Subcutaneous abdominal adipose tissue (tissue), 5 donors: ENCODE data around the gene CCDC178.

Experiments used
- H3K27ac ChIP-seq: one replicate; pipeline ENCODE4 v1.7.0; 2013; ENCODE audit warnings: low read depth, mild to moderate bottlenecking, inconsistent platforms, low read length, moderate library complexity
- H3K27me3 ChIP-seq, 5 donors: one replicate each; pipeline ENCODE4 v1.7.0; 2013; ENCODE audit warnings: low read length in 5 of 5, inconsistent platforms in 1 of 5; ENCODE audit not compliant: control insufficient read depth in 5 of 5, insufficient read depth in 4 of 5
- H3K36me3 ChIP-seq, 5 donors: one replicate each; pipeline ENCODE4 v1.7.0; 2013; ENCODE audit warnings: low read length in 5 of 5; ENCODE audit not compliant: control insufficient read depth in 5 of 5, insufficient read depth in 5 of 5
- H3K4me1 ChIP-seq, 5 donors: one replicate each; pipeline ENCODE4 v1.7.0; 2013; ENCODE audit warnings: low read length in 5 of 5, mild to moderate bottlenecking in 3 of 5, moderate library complexity in 1 of 5; ENCODE audit not compliant: control insufficient read depth in 5 of 5, insufficient read depth in 5 of 5
- H3K4me3 ChIP-seq, 5 donors: one replicate each; pipeline ENCODE4 v1.7.0; 2013; ENCODE audit warnings: low read length in 5 of 5, low read depth in 1 of 5
- H3K9ac ChIP-seq, 5 donors: one replicate each; pipeline ENCODE4 v1.7.0; 2013; ENCODE audit warnings: low read length in 5 of 5, mild to moderate bottlenecking in 4 of 5, moderate library complexity in 3 of 5
- H3K9me3 ChIP-seq, 5 donors: one replicate each; pipeline ENCODE4 v1.7.0; 2013; ENCODE audit warnings: low read length in 5 of 5; ENCODE audit not compliant: control insufficient read depth in 5 of 5
- donor health status: healthy.
- donor health status: healthy.
- donor health status: healthy.
- donor health status: healthy.
- donor health status: healthy.

Gene CCDC178

DNA sequence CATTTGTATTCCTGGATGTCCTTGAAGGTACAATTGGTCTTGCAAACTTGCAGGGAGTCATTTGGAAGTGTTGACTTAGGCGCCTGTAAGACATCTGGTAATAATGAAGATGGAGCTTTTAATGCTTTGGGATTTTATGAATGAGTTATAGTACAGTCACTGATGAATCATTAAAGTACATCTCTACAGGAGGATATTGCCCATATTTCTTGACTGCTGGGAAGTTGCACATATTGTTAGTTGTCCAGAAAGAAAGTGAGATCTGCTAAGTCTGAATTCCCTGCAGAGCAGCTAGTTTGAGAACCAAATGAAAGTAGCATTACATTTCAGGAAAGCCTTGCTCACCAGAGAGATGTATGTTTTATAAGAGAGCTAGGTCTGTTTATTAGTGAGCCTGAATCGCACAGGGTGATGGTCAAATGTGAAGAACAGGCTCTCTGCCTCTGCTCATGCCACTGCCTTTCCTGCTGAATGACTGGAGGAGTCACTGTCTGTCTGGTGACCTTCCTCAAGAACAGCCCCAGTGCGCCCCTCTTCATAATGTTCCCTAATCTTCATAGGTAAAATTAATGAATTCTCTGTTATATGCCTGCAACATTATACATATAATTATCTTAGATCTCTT, 528.7 kb downstream of the CCDC178 start:
- Histone ChIP-seq H3K27me3 (no peaks in the 10 kb centered on the region), H3K36me3 (no peaks in the 10 kb centered on the region), H3K9me3 (no peaks in the 10 kb centered on the region), H3K4me3 (no peak overlapping the region), H3K9ac (no peak overlapping the region), H3K27ac (no peak overlapping the region), H3K4me1 (peaks cover 0 to 8% (median 0%) of the 10 kb centered on the region in 5 donors)

DNA sequence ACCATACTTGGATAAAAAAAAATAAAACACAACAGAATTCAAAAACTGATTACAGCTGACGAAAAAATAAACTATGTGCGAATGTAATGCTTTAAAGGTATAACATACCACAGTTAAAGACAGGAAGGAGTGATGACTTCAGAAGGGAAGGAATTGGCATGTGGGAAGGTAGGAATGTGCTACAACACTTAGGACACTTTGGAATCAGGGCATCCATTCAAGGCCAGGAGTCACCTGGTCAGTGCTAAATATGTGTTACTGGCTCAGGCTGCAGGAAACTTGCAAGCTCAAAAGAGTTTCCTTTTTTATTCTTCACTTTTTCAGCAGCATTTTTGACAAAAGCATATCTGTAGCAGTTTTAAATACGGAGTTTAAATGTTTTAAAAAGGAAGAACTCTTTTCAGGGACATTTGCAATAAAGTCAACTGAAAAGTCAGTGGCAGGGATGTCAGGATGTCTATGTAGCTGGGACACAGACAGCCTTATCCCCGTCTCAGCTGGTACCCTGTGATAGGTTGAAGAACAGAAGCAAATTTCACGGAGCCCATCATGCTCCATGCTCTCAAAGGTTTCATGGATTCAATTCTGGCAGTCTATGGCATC, 529.7 kb downstream of the CCDC178 start:
- no peaks in the 10 kb centered on the region for H3K27me3 ChIP-seq
- H3K4me3 ChIP-seq, result no peak overlapping the region
- peaks cover 0 to 12% (median 0%) of the 10 kb centered on the region in 5 donors for H3K4me1 ChIP-seq
- no peak overlapping the region for H3K27ac ChIP-seq
- H3K36me3 ChIP-seq, result no peaks in the 10 kb centered on the region
- H3K9me3 ChIP-seq, result no peaks in the 10 kb centered on the region
- no peak overlapping the region for H3K9ac ChIP-seq

DNA sequence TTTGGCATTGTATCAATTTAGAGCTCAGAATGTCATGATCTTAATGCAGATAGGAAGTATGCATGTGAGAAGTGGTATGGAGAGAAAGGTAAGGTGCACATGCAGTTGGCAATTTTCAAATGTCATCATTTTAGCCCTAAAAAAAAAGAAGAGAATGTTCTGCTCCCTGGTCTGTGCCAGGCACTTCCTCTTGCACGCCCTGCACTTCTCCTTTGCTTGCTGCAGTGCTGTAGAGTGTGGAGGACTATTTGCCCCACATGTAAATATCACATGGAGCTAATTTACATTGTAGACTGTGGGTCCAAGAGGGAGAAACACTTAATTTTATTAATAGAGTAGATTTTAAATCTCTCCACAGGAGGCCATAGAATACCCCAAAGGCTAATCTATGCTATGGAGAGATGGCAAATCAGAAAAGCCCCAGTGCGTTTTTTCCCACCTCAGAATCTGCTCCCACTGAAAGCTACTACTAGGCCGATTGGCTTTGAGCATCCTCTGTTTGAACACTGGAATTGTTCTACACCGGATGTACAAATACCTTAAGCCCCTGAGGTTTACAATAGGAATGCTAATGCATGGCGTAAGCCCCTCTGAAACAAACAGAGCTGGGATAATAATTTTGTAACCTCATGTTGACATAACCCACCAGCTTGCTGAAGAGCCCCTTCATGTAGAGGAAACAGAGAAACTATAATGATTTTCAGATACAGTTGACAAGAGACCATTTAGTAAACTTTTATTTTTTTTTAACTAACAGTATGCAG, 530.5 kb downstream of the CCDC178 start:
- H3K27ac ChIP-seq, result no peak overlapping the region
- no peaks in the 10 kb centered on the region for H3K27me3 ChIP-seq

DNA sequence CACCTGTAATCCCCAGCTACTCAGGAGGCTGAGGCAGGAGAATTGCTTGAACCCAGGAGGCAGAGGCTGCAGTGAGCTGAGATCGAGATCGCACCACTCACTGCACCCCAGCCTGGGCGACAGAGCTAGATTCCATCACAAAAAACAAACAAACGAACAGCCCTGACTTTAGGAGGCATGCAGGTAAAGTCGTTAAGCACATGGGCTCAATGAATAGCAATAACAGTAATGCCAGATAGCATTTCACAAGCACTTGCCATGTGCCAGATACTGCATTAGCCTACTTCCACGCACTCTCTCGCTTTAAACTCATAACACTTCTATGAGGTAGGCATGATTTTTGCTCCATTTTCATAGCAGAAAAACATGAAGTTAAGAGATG, 532.1 kb downstream of the CCDC178 start:
- no peak overlapping the region for H3K9ac ChIP-seq
- no peak overlapping the region for H3K27ac ChIP-seq
- no peaks in the 10 kb centered on the region for H3K27me3 ChIP-seq
- H3K36me3 ChIP-seq, result no peaks in the 10 kb centered on the region
- peaks cover 0 to 12% (median 0%) of the 10 kb centered on the region in 5 donors for H3K4me1 ChIP-seq
- no peaks in the 10 kb centered on the region for H3K9me3 ChIP-seq
- no peak overlapping the region for H3K4me3 ChIP-seq

More for the DNA sequence above, 530.5 kb downstream of the CCDC178 start:
- H3K9ac ChIP-seq, result no peak overlapping the region
- H3K4me1 ChIP-seq, result peaks cover 0 to 12% (median 0%) of the 10 kb centered on the region in 5 donors
- H3K36me3 ChIP-seq, result no peaks in the 10 kb centered on the region
- H3K9me3 ChIP-seq, result no peaks in the 10 kb centered on the region
- H3K4me3 ChIP-seq, result no peak overlapping the region

DNA sequence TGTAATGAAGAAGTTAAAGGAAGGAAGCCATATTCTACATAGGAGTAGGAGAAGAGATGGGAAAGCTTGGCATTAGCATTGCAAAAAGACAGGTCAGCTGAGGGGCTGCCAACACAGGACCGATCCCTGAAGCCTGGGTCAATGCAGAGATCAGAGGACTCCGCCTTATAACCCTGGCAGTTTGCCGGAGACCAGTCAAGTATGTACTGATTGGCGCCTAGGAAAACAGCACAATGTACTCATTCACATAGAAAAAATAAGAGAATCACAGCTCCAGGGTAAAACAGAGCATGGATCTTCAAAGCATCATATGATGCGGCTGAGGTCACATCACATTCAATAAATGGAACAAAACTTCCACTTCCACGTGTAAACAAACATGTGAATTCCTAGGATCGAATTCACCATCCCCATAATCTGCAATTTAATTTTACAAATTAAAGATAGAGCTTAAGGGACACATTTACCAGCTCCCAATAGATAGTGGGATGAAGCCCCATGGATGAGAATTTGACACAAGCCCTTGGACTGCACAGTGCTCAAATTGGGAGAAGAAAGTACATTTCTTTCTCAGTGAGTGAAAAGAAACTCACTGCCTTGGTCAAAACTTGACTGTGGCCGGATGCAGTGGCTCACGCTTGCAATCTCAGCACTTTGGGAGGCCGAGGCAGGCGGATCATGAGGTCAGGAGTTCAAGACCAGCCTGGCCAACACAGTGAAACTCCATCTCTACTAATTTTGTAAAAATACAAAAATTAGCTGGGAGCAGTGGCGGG, 532.7 kb downstream of the CCDC178 start:
- Histone ChIP-seq H3K9ac (no peak overlapping the region), H3K27ac (no peak overlapping the region), H3K9me3 (no peaks in the 10 kb centered on the region), H3K36me3 (no peaks in the 10 kb centered on the region), H3K27me3 (no peaks in the 10 kb centered on the region), H3K4me3 (no peak overlapping the region), H3K4me1 (peaks cover 0 to 12% (median 0%) of the 10 kb centered on the region in 5 donors)

DNA sequence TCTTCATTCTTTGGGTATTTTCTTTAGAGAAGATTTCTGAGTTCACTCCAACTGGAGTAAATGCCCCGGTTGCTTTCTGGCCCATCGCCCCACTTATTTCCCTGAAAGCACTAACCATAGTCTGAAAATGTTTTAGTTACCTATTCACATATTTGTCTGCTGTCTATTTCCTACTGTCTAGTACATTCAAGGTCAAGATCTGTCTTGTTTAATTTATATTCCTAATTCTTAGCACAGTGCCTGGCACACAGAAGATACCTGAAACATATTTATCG, 533.3 kb downstream of the CCDC178 start:
- Histone ChIP-seq H3K9ac (no peak overlapping the region), H3K4me3 (no peak overlapping the region), H3K27me3 (no peaks in the 10 kb centered on the region), H3K36me3 (no peaks in the 10 kb centered on the region), H3K9me3 (no peaks in the 10 kb centered on the region), H3K27ac (peak overlapping the region; percentile 17), H3K4me1 (peaks cover 0 to 12% (median 0%) of the 10 kb centered on the region in 5 donors)

DNA sequence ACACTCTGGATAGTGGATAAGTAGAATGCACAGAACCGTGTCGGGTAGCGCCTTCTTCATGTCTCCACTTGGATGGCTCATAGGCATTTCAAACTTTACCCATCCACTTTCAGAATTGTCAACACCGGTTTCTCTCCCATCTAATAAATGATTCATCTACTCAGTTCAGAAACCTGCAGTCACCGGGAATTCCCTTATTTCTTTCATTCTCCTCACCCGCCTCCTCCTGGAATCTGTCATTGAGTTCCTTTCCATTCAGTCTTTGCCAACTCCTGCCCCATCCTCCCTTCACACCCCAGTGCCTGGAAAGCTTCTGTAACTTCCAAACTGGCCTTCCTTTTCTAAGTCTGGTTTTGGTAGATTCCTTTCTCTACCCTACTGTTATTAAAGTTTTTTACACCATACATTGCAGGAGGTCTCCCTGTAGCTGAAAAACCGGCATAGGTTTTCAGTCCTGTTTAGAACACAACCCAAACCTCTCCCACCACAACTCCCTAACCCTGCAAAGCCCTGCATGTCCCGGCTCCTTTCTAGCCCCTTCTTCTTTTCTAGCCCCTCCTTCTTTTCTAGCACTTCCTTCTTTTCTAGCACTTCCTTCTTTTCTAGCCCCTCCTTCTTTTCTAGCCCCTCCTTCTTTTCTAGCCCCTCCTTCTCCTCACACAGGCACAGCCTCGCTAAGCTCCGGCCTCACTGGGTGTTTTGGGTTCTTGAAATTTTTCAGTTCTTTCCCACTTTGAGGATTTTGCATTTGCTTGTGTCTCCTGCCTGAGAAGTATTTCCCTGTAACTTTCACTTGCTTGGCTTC, 533.8 kb downstream of the CCDC178 start:
- Histone ChIP-seq H3K9me3 (no peaks in the 10 kb centered on the region), H3K4me1 (peaks cover 0 to 12% (median 0%) of the 10 kb centered on the region in 5 donors), H3K27me3 (no peaks in the 10 kb centered on the region), H3K27ac (peak overlapping the region; percentile 17), H3K36me3 (no peaks in the 10 kb centered on the region), H3K4me3 (peak overlapping the region in 2 of 5 donors; percentile 7 to 47), H3K9ac (no peak overlapping the region)

DNA sequence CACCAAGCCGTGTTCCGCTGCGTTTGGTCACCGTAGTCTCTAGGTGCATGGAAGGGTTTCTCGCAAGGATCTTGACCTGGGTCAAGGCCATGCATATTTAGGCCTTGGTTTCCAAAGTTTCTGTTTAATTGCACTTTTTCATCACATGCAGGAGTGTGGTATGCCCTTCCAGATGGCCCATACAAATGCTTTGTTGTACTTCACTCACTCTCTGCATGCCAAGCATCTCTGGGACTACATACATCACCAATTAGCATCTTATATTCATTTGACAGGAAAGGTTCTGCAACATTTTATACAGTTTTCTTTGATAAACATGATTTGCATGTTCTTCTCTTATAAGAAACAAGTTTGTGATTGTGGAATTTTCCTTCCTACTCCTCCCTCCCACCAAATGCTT, 534.9 kb downstream of the CCDC178 start:
- Histone ChIP-seq H3K4me1 (peaks cover 0 to 12% (median 0%) of the 10 kb centered on the region in 5 donors), H3K9ac (no peak overlapping the region), H3K27me3 (no peaks in the 10 kb centered on the region), H3K4me3 (no peak overlapping the region), H3K27ac (no peak overlapping the region), H3K36me3 (no peaks in the 10 kb centered on the region), H3K9me3 (no peaks in the 10 kb centered on the region)

DNA sequence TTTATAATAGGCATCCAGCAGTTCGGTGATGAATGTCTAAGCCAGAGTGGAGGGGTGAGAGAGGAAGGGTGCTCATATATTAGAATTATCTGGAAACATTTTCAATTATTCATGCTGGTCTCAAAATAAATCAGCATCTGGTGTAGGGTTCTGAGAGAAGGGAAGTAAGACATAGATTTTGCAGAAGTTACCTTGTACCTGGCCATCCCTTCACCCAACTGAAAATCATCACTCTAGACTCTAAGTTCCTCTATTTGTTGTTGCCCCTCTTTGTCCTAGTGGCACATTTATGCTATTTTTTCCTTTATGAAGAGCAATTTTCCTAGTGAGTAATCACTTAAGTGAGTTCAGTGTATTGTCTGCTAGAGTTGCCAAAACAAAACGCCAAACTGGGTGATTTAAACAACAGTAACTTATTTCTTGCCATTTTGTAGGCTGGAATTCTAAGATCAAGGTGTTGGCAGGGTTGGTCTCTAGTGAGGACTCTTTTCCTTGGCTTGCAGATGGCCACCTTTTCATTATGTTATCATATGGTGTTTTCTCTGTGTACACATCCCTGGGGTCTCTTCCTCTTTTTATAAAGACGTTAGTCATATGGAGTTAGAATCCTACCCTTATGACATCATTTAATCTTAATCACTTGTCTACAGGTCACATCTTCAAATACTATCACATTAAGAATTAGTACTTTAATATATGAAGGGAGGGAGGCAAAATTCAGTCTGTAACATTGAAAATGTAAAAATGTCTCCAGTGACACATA, 537.8 kb downstream of the CCDC178 start:
- Histone ChIP-seq H3K27me3 (no peaks in the 10 kb centered on the region), H3K27ac (no peak overlapping the region), H3K4me3 (no peak overlapping the region), H3K36me3 (no peaks in the 10 kb centered on the region), H3K9me3 (no peaks in the 10 kb centered on the region), H3K9ac (no peak overlapping the region), H3K4me1 (peaks cover 0 to 12% (median 0%) of the 10 kb centered on the region in 5 donors)
